GM12878 (cell line): ENCODE data around the gene NR3C1. TPM values are rescaled to one million over a fixed set of nuclear protein-coding genes. Genes with fewer than 3 reads are reported as not detected.

ENCODE experiments used
- ATAC-seq: fragments of 200-7000 bp; cut with Tn5 transposase; 3 replicates; pipeline ENCODE4 v1.9.1; 2020; ENCODE audit warnings: mild to moderate bottlenecking, moderate library complexity
- BruUV-seq: library from RNA; stranded (reverse); fragments of 400-500 nt; replicated peaks from 2 replicates; lab custom pipeline; 2021; lab: Mats Ljungman, UMichigan
- CTCF ChIA-PET: fragments of 300-600 bp; sonication (Branson Sonifier 250); formaldehyde crosslinking; extraction: SDS; loops from one replicate; lab custom pipeline; 2021; ENCODE audit warnings: inconsistent platforms; lab: Yijun Ruan, JAX
- POLR2A ChIA-PET: fragments of 350-600 bp; formaldehyde crosslinking; extraction: SDS; loops from one replicate; lab custom pipeline; 2021; ENCODE audit warnings: inconsistent platforms; lab: Charles Lee
- RAD21 ChIA-PET: fragments of 300-600 bp; sonication (Branson Sonifier 250); formaldehyde crosslinking; loops from one replicate; lab custom pipeline; 2023; ENCODE audit warnings: antibody characterized with exemption; ENCODE audit not compliant: unreplicated experiment; lab: Charles Lee
- SMC1A ChIA-PET: fragments of 300-600 bp; sonication (Branson Sonifier 250); formaldehyde crosslinking; loops from one replicate; lab custom pipeline; 2023; ENCODE audit not compliant: unreplicated experiment, uncharacterized antibody; lab: Charles Lee
- DNase-seq: peaks from one replicate; pipeline ENCODE4 v3.0.0-alpha.2; 2011; ENCODE audit warnings: low read depth, low spot score
- FAIRE-seq: peaks from 3 replicates; lab custom pipeline; 2011; peaks lifted over from hg19 to GRCh38; lab: Jason Lieb, UNC
- H2AFZ ChIP-seq: 2 replicates; pipeline ENCODE4 v1.6.0; 2011; ENCODE audit warnings: low read depth, low read length, control low read depth; ENCODE audit not compliant: control insufficient read depth
- H3K27ac ChIP-seq: 2 replicates; pipeline ENCODE4 v1.5.1; 2011; ENCODE audit warnings: control low read depth; ENCODE audit not compliant: control insufficient read depth, insufficient read depth
- H3K27me3 ChIP-seq, 2 experiments: replicated peaks in 1 of 2; 2 replicates each; pipeline versions ENCODE4 v1.6.0 to v1.6.1; 2011; ENCODE audit warnings: low read length in 1 of 2; ENCODE audit not compliant: control insufficient read depth in 2 of 2, insufficient read depth in 2 of 2
- H3K36me3 ChIP-seq, 2 experiments: 2 replicates each; pipeline ENCODE4 v1.5.1; 2011; ENCODE audit warnings: low read length in 1 of 2; ENCODE audit not compliant: control insufficient read depth in 2 of 2, insufficient read depth in 2 of 2
- H3K4me1 ChIP-seq: 2 replicates; pipeline ENCODE4 v1.6.1; 2011; ENCODE audit warnings: mild to moderate bottlenecking, low read length, moderate library complexity, mixed read lengths; ENCODE audit not compliant: control insufficient read depth, insufficient read depth
- H3K4me2 ChIP-seq: 2 replicates; pipeline ENCODE4 v1.6.0; 2011; ENCODE audit warnings: control low read depth; ENCODE audit not compliant: control insufficient read depth, insufficient read depth
- H3K4me3 ChIP-seq: fragments of 200-600 bp; sonication (generic); 2 replicates; pipeline ENCODE4 v1.5.1; 2016
- H3K79me2 ChIP-seq: 2 replicates; pipeline ENCODE4 v1.6.0; 2011; ENCODE audit warnings: low read length; ENCODE audit not compliant: control insufficient read depth, insufficient read depth
- H3K9ac ChIP-seq: 2 replicates; pipeline ENCODE4 v1.8.0; 2011; ENCODE audit warnings: low read length, control low read depth, mixed read lengths; ENCODE audit not compliant: control insufficient read depth, insufficient read depth
- H3K9me3 ChIP-seq: replicated peaks from 3 replicates; pipeline ENCODE4 v1.5.1; 2011; ENCODE audit warnings: mild to moderate bottlenecking, low read length; ENCODE audit not compliant: control insufficient read depth, insufficient read depth
- H4K20me1 ChIP-seq: 2 replicates; pipeline ENCODE4 v1.6.0; 2011; ENCODE audit not compliant: control insufficient read depth, insufficient read depth
- ATF3 ChIP-seq: IDR thresholded peaks from 2 replicates; pipeline ENCODE4 v1.6.1; 2011; ENCODE audit warnings: low read depth, mild to moderate bottlenecking, low read length, moderate library complexity, borderline replicate concordance; ENCODE audit errors: extremely low read depth
- CUX1 ChIP-seq: IDR thresholded peaks from 2 replicates; pipeline ENCODE4 v1.6.1; 2012; ENCODE audit warnings: improper control_type of control experiment, low read depth, low read length; ENCODE audit not compliant: insufficient replicate concordance
- EGR1 ChIP-seq, 2 experiments: IDR thresholded peaks; 1 replicate in 1 of 2; 2 replicates in 1 of 2; pipeline ENCODE4 v1.6.1; 2011 to 2012; ENCODE audit warnings: low read depth in 2 of 2, low read length in 2 of 2, borderline replicate concordance in 1 of 2, mild to moderate bottlenecking in 1 of 2, moderate library complexity in 1 of 2
- EZH2 ChIP-seq: IDR thresholded peaks from 2 replicates; pipeline ENCODE4 v1.6.1; 2012; ENCODE audit warnings: low read depth, mild to moderate bottlenecking, control low read depth, inconsistent platforms, low read length, borderline replicate concordance; ENCODE audit not compliant: control insufficient read depth
- NKRF ChIP-seq: fragments of 450-650 bp; conservative IDR thresholded peaks from 2 replicates; pipeline ENCODE4 v1.6.1; 2017; ENCODE audit warnings: mild to moderate bottlenecking, moderate library complexity
- PBX3 ChIP-seq: IDR thresholded peaks from 2 replicates; pipeline ENCODE4 v1.6.1; 2011; ENCODE audit warnings: mild to moderate bottlenecking, low read depth, low read length, moderate library complexity; ENCODE audit not compliant: insufficient replicate concordance
- RAD21 ChIP-seq: IDR thresholded peaks from 2 replicates; pipeline ENCODE4 v1.6.1; 2011; ENCODE audit warnings: mild to moderate bottlenecking, low read depth, low read length, moderate library complexity; ENCODE audit not compliant: insufficient read depth
- RBBP5 ChIP-seq: fragments of 200-600 bp; sonication (generic); conservative IDR thresholded peaks from 2 replicates; pipeline ENCODE4 v1.6.1; 2016
- ZNF217 ChIP-seq: fragments of 450-650 bp; IDR thresholded peaks from 2 replicates; pipeline ENCODE4 v1.6.1; 2017; ENCODE audit warnings: antibody characterized with exemption, mild to moderate bottlenecking
- WGBS: methylation state at CpG from one replicate; pipeline ENCODE4 v1.1.6; 2016; ENCODE audit warnings: low lambda C conversion rate; ENCODE audit not compliant: insufficient replicate concordance, insufficient coverage; ENCODE audit errors: missing lambda C conversion rate; 5-methylcytosine and 5-hydroxymethylcytosine counted together
- in situ Hi-C: fragments of 300-500 bp; cut with MboI; formaldehyde crosslinking; loops from 9 replicates; pipeline ENCODE4 v1.14.3; 2018; ENCODE audit warnings: mixed read lengths
- intact Hi-C: fragments of 100-400 bp; cut with micrococcal nuclease; formaldehyde crosslinking; loops from one replicate; pipeline ENCODE4 v1.14.2; 2022; ENCODE audit not compliant: unreplicated experiment
- polyA plus RNA-seq, 11 experiments: library from polyadenylated mRNA; depleted of rRNA in 4 of 11; unstranded in 6 of 11; stranded (reverse) in 5 of 11; fragments of >200 nt; fragmentation: Nextera tagmentation in 4 of 11; fragmentation: Illumina TruSeq in 1 of 11; extraction: Ambion mirVana in 4 of 11; extraction: Trizol in 1 of 11; gene quantifications; 1 replicate in 1 of 11; 2 replicates in 10 of 11; pipeline versions ENCODE4 v1.2.1 to v1.2.3, GENCODE V29; 2011 to 2016; ENCODE audit warnings: inconsistent platforms in 2 of 11, missing spikeins in 2 of 11, low read depth in 1 of 11
- total RNA-seq, 4 experiments: library from RNA; depleted of rRNA in 3 of 4; stranded (reverse); fragments of >200 nt in 3 of 4; fragmentation: Illumina TruSeq in 1 of 4; extraction: Trizol in 1 of 4; gene quantifications; 2 replicates each; pipeline versions ENCODE4 v1.2.1 to v1.2.3, GENCODE V29; 2013 to 2021

The NR3C1 gene
- total and polyA plus RNA-seq, 10 of the 15 experiments (the other 5 are each of a cell fraction or from before 2014, with no cell fraction given) = 49.7 to 141 (median 109) TPM

GRCh38 chr5:143402553-143403333 is 743 bp downstream of the NR3C1 start (continued):
- TF ChIP-seq RBBP5 (no peak), NKRF (peak; percentile 65; the same call in 1 of the 2 replicates), RAD21 (peak; percentile 11; the same call in 1 of the 2 replicates), ZNF217 (0 out of 2 replicates have a peak, but pooled peaks have one; percentile 29), EGR1 (IDR thresholded peaks at IDR 0.05; ENCODE audit: borderline replicate concordance in 1 of 2, low read depth in 2 of 2, low read length in 2 of 2) (peak in 1 of 2 experiments; percentile 67; a peak in 1 of 3 replicates)

GRCh38 chr5:143402017-143402552 is 1.4 kb downstream of the NR3C1 start:
- Histone ChIP-seq H3K4me3 (peak overlapping the region; percentile 83), H3K79me2 (peaks cover 81% of the 10 kb centered on the region), H3K36me3 (peaks cover 0 to 14% of the 10 kb centered on the region in 2 experiments; a peak in 3 of 4 replicates), H2AFZ (no peak overlapping the region), H3K4me2 (peak overlapping the region; percentile 84), H3K4me1 (no peaks in the 10 kb centered on the region), H3K27me3 (no peaks in the 10 kb centered on the region), H3K27ac (peak overlapping the region; percentile 93), H3K9ac (peak overlapping the region; percentile 92), H4K20me1 (no peaks in the 10 kb centered on the region; the same call in 1 of the 2 replicates), H3K9me3 (no peaks in the 10 kb centered on the region; the same call in 1 of the 3 replicates)
- no peak for DNase-seq
- intact Hi-C loops = loop anchor here (2.0 to 10.0 kb wide), 8 partner anchors 170 to 785 kb away; no protein-coding TSS in a partner anchor
- ATAC-seq = no peak
- ChIA-PET SMC1A (interaction anchor here (0.7 to 3.3 kb wide), 20 partner anchors 12 to 399 kb away, joined by 3 to 32 read pairs (median 7); no protein-coding TSS in a partner anchor), POLR2A (interaction anchor here (1.1 to 2.3 kb wide), 7 partner anchors 32 to 393 kb away, joined by 3 to 17 read pairs (median 6); no protein-coding TSS in a partner anchor), CTCF (interaction anchor here (1.2 to 2.0 kb wide), 10 partner anchors 10 to 789 kb away, joined by 3 to 14 read pairs (median 7); no protein-coding TSS in a partner anchor), RAD21 (interaction anchor here (1.1 to 2.5 kb wide), 12 partner anchors 9 to 399 kb away, joined by 3 to 24 read pairs (median 11); no protein-coding TSS in a partner anchor)
- under 1% methylated on average over 20 of the region's 20 CpGs for WGBS
- BruUV-seq = no TSS peak
- in situ Hi-C loops = loop anchor here (5.0 to 10.0 kb wide), 2 partner anchors 180 to 377 kb away; no protein-coding TSS in a partner anchor
- FAIRE-seq = no peak
- TF ChIP-seq CUX1 (no peak), EZH2 (no peak), ATF3 (no peak), PBX3 (no peak)
